ENCODE measurements around the gene KLHL17.
"Not testable (repeated sequence)": the region's sequence is repeated elsewhere in the genome, so short reads cannot be mapped to it uniquely, and the experiment has no call there.

The KLHL17 gene

DNA sequence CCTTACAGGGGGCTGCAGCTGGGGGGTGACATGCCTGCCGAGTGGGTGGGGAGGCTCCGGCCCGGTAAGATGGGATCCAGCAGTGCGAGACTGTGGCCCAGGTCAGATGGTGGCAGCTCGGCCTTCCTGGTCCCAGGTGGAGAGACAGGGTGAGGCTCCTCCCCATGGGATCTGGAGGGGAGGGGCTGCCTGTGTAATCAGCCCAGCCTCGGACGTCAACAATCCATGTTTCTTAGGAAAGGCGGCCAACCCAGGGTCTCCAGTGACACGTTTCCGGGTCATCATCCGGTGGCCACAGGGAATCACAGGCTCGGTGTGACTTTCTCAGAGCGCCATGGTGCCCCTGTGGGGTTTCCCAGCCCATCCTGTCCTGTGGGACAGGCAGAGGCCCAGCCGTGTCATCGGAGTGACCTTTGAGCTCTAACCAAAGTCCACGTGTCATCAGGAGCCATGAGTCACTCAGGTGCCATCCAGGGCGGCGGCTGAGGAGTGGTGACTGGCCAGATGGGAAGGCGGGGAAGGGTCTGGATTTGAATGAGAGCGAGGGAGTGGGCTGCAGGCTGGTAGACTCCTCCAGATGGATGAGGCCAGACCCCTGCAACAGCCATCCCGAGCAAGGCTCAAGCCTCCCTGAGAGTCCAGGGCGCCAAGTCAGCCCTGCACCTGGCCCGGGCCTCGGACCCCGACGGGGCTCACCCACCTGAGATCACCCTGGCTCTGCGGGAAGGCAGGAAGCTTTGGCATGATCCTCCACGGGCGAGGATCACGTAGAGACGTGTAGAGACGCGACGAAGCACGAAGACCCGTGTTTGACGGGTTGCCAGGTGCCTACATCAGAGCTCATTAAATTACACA is 46.1 kb downstream of the KLHL17 start:
- H3K4me3 ChIP-seq (ENCODE audit: low read depth, low read length): no peak overlapping the region
- TF ChIP-seq, protein P1, sequence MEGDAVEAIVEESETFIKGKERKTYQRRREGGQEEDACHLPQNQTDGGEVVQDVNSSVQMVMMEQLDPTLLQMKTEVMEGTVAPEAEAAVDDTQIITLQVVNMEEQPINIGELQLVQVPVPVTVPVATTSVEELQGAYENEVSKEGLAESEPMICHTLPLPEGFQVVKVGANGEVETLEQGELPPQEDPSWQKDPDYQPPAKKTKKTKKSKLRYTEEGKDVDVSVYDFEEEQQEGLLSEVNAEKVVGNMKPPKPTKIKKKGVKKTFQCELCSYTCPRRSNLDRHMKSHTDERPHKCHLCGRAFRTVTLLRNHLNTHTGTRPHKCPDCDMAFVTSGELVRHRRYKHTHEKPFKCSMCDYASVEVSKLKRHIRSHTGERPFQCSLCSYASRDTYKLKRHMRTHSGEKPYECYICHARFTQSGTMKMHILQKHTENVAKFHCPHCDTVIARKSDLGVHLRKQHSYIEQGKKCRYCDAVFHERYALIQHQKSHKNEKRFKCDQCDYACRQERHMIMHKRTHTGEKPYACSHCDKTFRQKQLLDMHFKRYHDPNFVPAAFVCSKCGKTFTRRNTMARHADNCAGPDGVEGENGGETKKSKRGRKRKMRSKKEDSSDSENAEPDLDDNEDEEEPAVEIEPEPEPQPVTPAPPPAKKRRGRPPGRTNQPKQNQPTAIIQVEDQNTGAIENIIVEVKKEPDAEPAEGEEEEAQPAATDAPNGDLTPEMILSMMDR (IDR thresholded peaks at IDR 0.05; ENCODE audit: low read depth, low read length): no peak
- no peak for DNase-seq (ENCODE audit: low read depth, low spot score)
- in situ Hi-C loops (cut with HindIII; ENCODE audit: low sequenced_read_pairs): no loop called here

DNA sequence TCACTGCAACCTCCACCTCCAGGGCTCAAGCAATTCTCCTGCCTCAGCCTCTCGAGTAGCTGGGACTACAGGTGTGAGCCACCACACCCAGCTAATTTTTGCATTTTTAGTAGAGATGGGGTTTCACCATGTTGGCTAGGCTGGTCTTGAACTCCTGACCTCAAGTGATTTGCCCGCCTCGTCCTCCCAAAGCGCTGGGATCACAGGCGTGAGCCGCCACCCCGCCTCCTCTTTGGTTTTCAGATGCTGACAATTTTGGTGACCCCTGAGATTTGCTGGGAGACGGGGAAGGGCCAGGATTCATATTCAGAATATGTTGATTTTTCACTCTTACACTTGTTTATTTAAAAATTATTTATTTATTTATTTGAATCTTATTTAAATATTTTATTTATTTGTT is 49.7 kb downstream of the KLHL17 start:
- DNase-seq (ENCODE audit: low read depth, low spot score); in situ Hi-C loops (cut with HindIII; ENCODE audit: low sequenced_read_pairs); H3K4me3 ChIP-seq (ENCODE audit: low read depth, low read length): not testable (repeated sequence)

DNA sequence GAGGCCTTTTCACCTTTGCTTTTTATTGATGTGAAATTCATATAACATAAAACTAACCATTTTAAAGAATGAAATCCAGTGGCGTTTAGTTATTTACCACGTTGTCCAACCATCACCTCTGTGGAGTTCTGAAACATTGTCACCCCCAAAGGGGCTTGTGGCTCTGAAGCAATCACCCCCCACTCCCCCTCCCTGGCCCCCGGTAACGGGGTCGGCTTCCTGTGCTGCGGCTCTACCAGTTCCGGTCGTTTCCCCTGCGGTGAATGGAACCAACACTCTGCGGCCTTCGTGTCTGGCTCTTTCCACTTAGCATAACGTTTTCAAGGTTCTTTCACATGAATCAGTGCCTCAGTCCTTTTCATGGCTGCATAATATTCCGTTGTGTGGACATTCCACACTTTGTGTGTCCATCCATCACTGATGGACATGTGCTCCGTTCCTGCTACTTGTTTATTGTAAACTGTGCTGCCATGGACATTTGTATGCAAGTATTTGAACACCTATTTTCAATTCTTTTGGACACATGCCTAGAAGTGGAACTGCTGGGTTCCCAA is 51.1 kb downstream of the KLHL17 start:
- TF ChIP-seq, protein P1 (IDR thresholded peaks at IDR 0.05; ENCODE audit: low read depth, low read length): no peak
- DNase-seq (ENCODE audit: low read depth, low spot score): no peak
- in situ Hi-C loops (cut with HindIII; ENCODE audit: low sequenced_read_pairs): no loop called here
- no peak overlapping the region for H3K4me3 ChIP-seq (ENCODE audit: low read depth, low read length)

DNA sequence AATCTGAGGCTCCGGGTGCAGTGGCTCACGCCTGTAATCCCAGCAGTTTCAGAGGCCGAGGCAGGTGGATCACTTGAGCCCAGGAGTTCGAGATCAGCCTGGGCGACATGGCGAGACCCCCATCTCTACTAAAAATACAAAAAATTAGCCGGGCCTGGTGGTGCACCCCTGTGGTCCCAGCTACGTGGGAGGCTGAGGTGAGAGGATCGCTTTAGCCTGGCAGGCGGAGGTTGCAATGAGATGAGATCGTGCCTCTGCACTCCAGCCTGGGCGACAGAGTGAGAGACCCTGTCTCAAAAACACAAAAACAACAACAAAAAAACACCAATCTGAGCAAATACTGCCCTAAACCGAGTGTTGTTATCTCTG is 52.3 kb downstream of the KLHL17 start:
- DNase-seq (ENCODE audit: low read depth, low spot score); in situ Hi-C loops (cut with HindIII; ENCODE audit: low sequenced_read_pairs): not testable (repeated sequence)
- peak overlapping the region; percentile 60 for H3K4me3 ChIP-seq (ENCODE audit: low read depth, low read length)

DNA sequence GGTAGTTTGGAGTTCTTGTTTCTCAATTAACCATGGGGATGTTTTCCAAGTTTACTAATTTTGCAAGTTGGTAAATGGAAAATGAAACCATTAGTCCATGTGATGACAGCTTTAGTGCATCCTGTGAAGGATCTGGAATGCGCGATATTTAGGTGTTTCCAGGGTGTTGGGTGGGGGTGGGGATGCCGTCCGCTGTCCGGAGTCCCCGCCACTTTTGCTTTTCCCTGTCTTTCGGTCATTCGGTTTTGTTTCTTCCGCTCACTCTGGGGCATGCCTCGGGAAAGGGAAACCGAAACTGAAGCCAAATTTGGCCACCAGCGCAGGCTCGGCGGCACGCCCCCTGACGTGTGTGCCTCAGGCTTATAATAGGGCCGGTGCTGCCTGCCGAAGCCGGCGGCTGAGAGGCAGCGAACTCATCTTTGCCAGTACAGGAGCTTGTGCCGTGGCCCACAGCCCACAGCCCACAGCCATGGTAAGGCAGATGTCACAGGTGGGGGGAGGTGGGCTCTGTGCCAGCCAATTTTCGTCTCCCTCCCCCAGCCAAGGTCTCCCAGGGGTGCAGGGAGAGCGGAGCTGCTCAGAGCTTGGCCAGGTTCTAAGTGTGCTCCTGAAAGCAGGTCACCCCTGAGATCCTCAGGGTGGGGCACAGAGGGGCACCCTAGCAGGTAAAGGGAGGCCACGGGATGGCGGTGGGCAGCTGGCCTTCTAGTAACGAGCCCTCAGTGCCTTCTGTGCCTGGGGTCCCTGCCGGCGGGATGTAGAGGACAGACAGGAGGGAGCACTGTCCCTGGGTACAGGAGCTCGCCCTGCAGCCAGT is 52.9 kb downstream of the KLHL17 start, which contains the start of gene ISG15:
ISG15 (plus strand) TSS at position 393 of the 817 bp plus-strand sequence; CDS start at position 470, 77 bp downstream.
- TF ChIP-seq, protein P1 (IDR thresholded peaks at IDR 0.05; ENCODE audit: low read depth, low read length): no peak
- H3K4me3 ChIP-seq (ENCODE audit: low read depth, low read length): peak within 1 kb of the TSS; percentile 60
- in situ Hi-C loops (cut with HindIII; ENCODE audit: low sequenced_read_pairs): no loop called here
- DNase-seq (ENCODE audit: low read depth, low spot score): peak; percentile 85

DNA sequence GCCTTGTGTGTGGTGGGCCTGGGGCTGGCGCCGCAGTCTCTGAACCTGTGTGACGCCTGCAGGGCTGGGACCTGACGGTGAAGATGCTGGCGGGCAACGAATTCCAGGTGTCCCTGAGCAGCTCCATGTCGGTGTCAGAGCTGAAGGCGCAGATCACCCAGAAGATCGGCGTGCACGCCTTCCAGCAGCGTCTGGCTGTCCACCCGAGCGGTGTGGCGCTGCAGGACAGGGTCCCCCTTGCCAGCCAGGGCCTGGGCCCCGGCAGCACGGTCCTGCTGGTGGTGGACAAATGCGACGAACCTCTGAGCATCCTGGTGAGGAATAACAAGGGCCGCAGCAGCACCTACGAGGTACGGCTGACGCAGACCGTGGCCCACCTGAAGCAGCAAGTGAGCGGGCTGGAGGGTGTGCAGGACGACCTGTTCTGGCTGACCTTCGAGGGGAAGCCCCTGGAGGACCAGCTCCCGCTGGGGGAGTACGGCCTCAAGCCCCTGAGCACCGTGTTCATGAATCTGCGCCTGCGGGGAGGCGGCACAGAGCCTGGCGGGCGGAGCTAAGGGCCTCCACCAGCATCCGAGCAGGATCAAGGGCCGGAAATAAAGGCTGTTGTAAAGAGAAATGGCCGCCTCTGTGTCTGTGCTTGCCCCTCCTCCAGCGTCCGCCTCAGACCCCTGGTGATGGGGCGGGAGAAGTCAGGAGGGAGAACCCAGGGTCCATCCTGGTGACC is 53.7 kb downstream of the KLHL17 start:
- no peak for DNase-seq (ENCODE audit: low read depth, low spot score)
- peak overlapping the region; percentile 60 for H3K4me3 ChIP-seq (ENCODE audit: low read depth, low read length)
- in situ Hi-C loops (cut with HindIII; ENCODE audit: low sequenced_read_pairs): no loop called here
- TF ChIP-seq, protein P1 (IDR thresholded peaks at IDR 0.05; ENCODE audit: low read depth, low read length): no peak

Measured in astrocyte of the spinal cord (primary cell).